ENCODE measurements around the gene MTCL3.
A peak's percentile ranks its signal among the peaks of the same experiment; 100 is the strongest.

Gene MTCL3

GRCh38 chr6:127514773-127515227 lies 4.3 kb downstream of the MTCL3 start:
- peak; percentile 46 to 62 for DNase-seq

- peak in 1 of 2 experiments; percentile 5 for DNase-seq
Measured at GRCh38 chr6:127514179-127514772, 4.9 kb downstream of the MTCL3 start.

- DNase-seq = no peak
Measured at GRCh38 chr6:127513425-127513824, 5.7 kb downstream of the MTCL3 start.

GRCh38 chr6:127510876-127511275 lies 8.3 kb downstream of the MTCL3 start:
- no peak for DNase-seq

GRCh38 chr6:127506894-127507293 lies 12.2 kb downstream of the MTCL3 start:
- no peak for DNase-seq

GRCh38 chr6:127503022-127503421 lies 16.1 kb downstream of the MTCL3 start:
- no peak for DNase-seq

GRCh38 chr6:127497410-127497809 lies 21.7 kb downstream of the MTCL3 start:
- DNase-seq = no peak

GRCh38 chr6:127496471-127496870 lies 22.7 kb downstream of the MTCL3 start:
- no peak for DNase-seq

- DNase-seq = no peak
Measured at GRCh38 chr6:127494240-127494767, 24.8 kb downstream of the MTCL3 start.

- DNase-seq = no peak
Measured at GRCh38 chr6:127489248-127489647, 29.9 kb downstream of the MTCL3 start.

- no peak for DNase-seq
Measured at GRCh38 chr6:127486934-127487333, 32.2 kb downstream of the MTCL3 start.

GRCh38 chr6:127484212-127484863 lies 34.8 kb downstream of the MTCL3 start:
- no peak for DNase-seq

- no peak for DNase-seq
Measured at GRCh38 chr6:127483399-127484055, 35.6 kb downstream of the MTCL3 start.

- no peak for DNase-seq
Measured at GRCh38 chr6:127482325-127482724, 36.8 kb downstream of the MTCL3 start.

GRCh38 chr6:127481628-127482027 lies 37.5 kb downstream of the MTCL3 start:
- DNase-seq = no peak

GRCh38 chr6:127481111-127481510 lies 38.0 kb downstream of the MTCL3 start:
- no peak for DNase-seq

GRCh38 chr6:127477658-127478057 lies 41.5 kb downstream of the MTCL3 start:
- DNase-seq = no peak

GRCh38 chr6:127475823-127476176 lies 43.3 kb downstream of the MTCL3 start:
- DNase-seq = no peak

- DNase-seq = no peak
Measured at GRCh38 chr6:127475135-127475822, 43.9 kb downstream of the MTCL3 start.

- no peak for DNase-seq
Measured at GRCh38 chr6:127471379-127472255, 47.5 kb downstream of the MTCL3 start.

- DNase-seq = no peak
Measured at GRCh38 chr6:127468936-127469335, 50.2 kb downstream of the MTCL3 start.

GRCh38 chr6:127466416-127466815 lies 52.7 kb downstream of the MTCL3 start:
- no peak for DNase-seq

Data from activated CD4-positive, alpha-beta T cell treated with anti-CD3 and anti-CD28 coated beads, Interleukin-2, amount 50 U/mL, for 48 hours (primary cell).